ENCODE data around the gene PGM2L1.
A peak's percentile ranks its signal among the peaks of the same experiment; 100 is the strongest.
"Not testable (repeated sequence)": the region's sequence is repeated elsewhere in the genome, so short reads cannot be mapped to it uniquely, and the experiment has no call there.

PGM2L1 gene

GRCh38 chr11:74397501-74398243 is 561 bp downstream of the PGM2L1 start:
- DNase-seq: peak; percentile 48

GRCh38 chr11:74392256-74392655 is 6.0 kb downstream of the PGM2L1 start:
- no peak for DNase-seq

GRCh38 chr11:74391193-74391592 is 7.0 kb downstream of the PGM2L1 start:
- no peak for DNase-seq

- no peak for DNase-seq
Measured at GRCh38 chr11:74390697-74391096, 7.5 kb downstream of the PGM2L1 start.

- peak; percentile 76 for DNase-seq
Measured at GRCh38 chr11:74388678-74389327, 9.4 kb downstream of the PGM2L1 start.

GRCh38 chr11:74384641-74385040 is 13.6 kb downstream of the PGM2L1 start:
- DNase-seq: no peak

GRCh38 chr11:74380746-74381439 is 17.3 kb downstream of the PGM2L1 start:
- no peak for DNase-seq

- DNase-seq: no peak
Measured at GRCh38 chr11:74377689-74378088, 20.5 kb downstream of the PGM2L1 start.

GRCh38 chr11:74373382-74373781 is 24.9 kb downstream of the PGM2L1 start:
- DNase-seq: no peak

- no peak for DNase-seq
Measured at GRCh38 chr11:74371269-74372052, 26.8 kb downstream of the PGM2L1 start.

- DNase-seq: no peak
Measured at GRCh38 chr11:74370123-74370522, 28.1 kb downstream of the PGM2L1 start.

- no peak for DNase-seq
Measured at GRCh38 chr11:74367881-74368280, 30.4 kb downstream of the PGM2L1 start.

GRCh38 chr11:74366576-74366975 is 31.7 kb downstream of the PGM2L1 start:
- DNase-seq: no peak

- not testable (repeated sequence) for DNase-seq
Measured at GRCh38 chr11:74365805-74366204, 32.4 kb downstream of the PGM2L1 start.

GRCh38 chr11:74357449-74357848 is 40.8 kb downstream of the PGM2L1 start:
- DNase-seq: no peak

- DNase-seq: no peak
Measured at GRCh38 chr11:74355626-74356025, 42.6 kb downstream of the PGM2L1 start.

- no peak for DNase-seq
Measured at GRCh38 chr11:74354036-74354435, 44.2 kb downstream of the PGM2L1 start.

- no peak for DNase-seq
Measured at GRCh38 chr11:74347381-74347780, 50.9 kb downstream of the PGM2L1 start.

GRCh38 chr11:74345420-74345819 is 52.8 kb downstream of the PGM2L1 start:
- no peak for DNase-seq

- DNase-seq: no peak
Measured at GRCh38 chr11:74341921-74342320, 56.3 kb downstream of the PGM2L1 start.

- no peak for DNase-seq
Measured at GRCh38 chr11:74339619-74340018, 58.6 kb downstream of the PGM2L1 start.

GRCh38 chr11:74338963-74339362 is 59.3 kb downstream of the PGM2L1 start:
- DNase-seq: no peak

- no peak for DNase-seq
Measured at GRCh38 chr11:74333193-74333592, 65.0 kb downstream of the PGM2L1 start.

Data from stimulated activated CD8-positive, alpha-beta memory T cell treated with anti-CD3 and anti-CD28 coated beads, Interleukin-4, amount 100 ng/mL, for 48 hours (primary cell).